Hepatocyte (in vitro differentiated cells): ENCODE results near the gene MPZL2. TPM values are rescaled to one million over a fixed set of nuclear protein-coding genes. Genes with fewer than 3 reads are reported as not detected.

Experiments used
- DNase-seq: peaks from one replicate; pipeline ENCODE4 v3.0.0-alpha.2; 2016; ENCODE audit warnings: low spot score
- H2AFZ ChIP-seq: fragments of 200-600 bp; sonication (generic); 2 replicates; pipeline ENCODE4 v1.6.0; 2016; ENCODE audit warnings: antibody characterized with exemption, mild to moderate bottlenecking
- H3K27ac ChIP-seq: fragments of 200-600 bp; sonication (generic); 2 replicates; pipeline ENCODE4 v1.5.1; 2016; ENCODE audit warnings: mild to moderate bottlenecking
- H3K27me3 ChIP-seq: fragments of 200-600 bp; sonication (generic); 2 replicates; pipeline ENCODE4 v1.6.1; 2016
- H3K36me3 ChIP-seq: fragments of 200-600 bp; sonication (generic); replicated peaks from 2 replicates; pipeline ENCODE4 v1.5.1; 2016; ENCODE audit warnings: low read depth; ENCODE audit not compliant: insufficient read depth
- H3K4me1 ChIP-seq: fragments of 200-600 bp; sonication (generic); 2 replicates; pipeline ENCODE4 v1.5.1; 2016; ENCODE audit warnings: mild to moderate bottlenecking, moderate library complexity; ENCODE audit not compliant: insufficient read depth
- H3K4me2 ChIP-seq: fragments of 200-600 bp; sonication (generic); 2 replicates; pipeline ENCODE4 v1.6.0; 2016
- H3K4me3 ChIP-seq: fragments of 200-600 bp; sonication (generic); 2 replicates; pipeline ENCODE4 v1.5.1; 2016; ENCODE audit warnings: mild to moderate bottlenecking
- H3K79me2 ChIP-seq: fragments of 200-600 bp; sonication (generic); 2 replicates; pipeline ENCODE4 v1.6.0; 2017; ENCODE audit warnings: mild to moderate bottlenecking
- H3K9me2 ChIP-seq: fragments of 200-600 bp; sonication (generic); replicated peaks from 2 replicates; pipeline ENCODE4 v1.6.0; 2017; ENCODE audit warnings: mild to moderate bottlenecking; ENCODE audit not compliant: insufficient read depth
- H3K9me3 ChIP-seq: fragments of 200-600 bp; sonication (generic); 2 replicates; pipeline ENCODE4 v1.5.1; 2016; ENCODE audit warnings: low read depth, mild to moderate bottlenecking
- H4K20me1 ChIP-seq: fragments of 200-600 bp; sonication (generic); 2 replicates; pipeline ENCODE4 v1.6.0; 2016; ENCODE audit warnings: mild to moderate bottlenecking; ENCODE audit not compliant: insufficient read depth, poor library complexity, severe bottlenecking
- CTCF ChIP-seq: fragments of 200-600 bp; sonication (generic); IDR thresholded peaks from 2 replicates; pipeline ENCODE4 v1.5.1; 2016; ENCODE audit warnings: antibody characterized with exemption, mild to moderate bottlenecking; ENCODE audit not compliant: poor library complexity
- EZH2 ChIP-seq: fragments of 200-600 bp; sonication (generic); IDR thresholded peaks from 2 replicates; pipeline ENCODE4 v1.6.1; 2016; ENCODE audit warnings: antibody characterized with exemption, mild to moderate bottlenecking, borderline replicate concordance
- EZH2phosphoT487 ChIP-seq: fragments of 200-600 bp; sonication (generic); IDR thresholded peaks from one replicate; pipeline ENCODE4 v1.6.1; 2018; ENCODE audit warnings: antibody characterized with exemption, mild to moderate bottlenecking, low read depth, moderate library complexity; ENCODE audit not compliant: unreplicated experiment, severe bottlenecking
- WGBS: methylation state at CpG from one replicate; pipeline ENCODE4 v1.1.6; 2016; ENCODE audit warnings: low lambda C conversion rate; ENCODE audit errors: missing lambda C conversion rate; 5-methylcytosine and 5-hydroxymethylcytosine counted together
- polyA plus RNA-seq: library from polyadenylated mRNA; unstranded; fragments of >200 nt; fragmentation: Nextera tagmentation; extraction: Ambion mirVana; gene quantifications from 2 replicates; pipeline ENCODE4 v1.2.1, GENCODE V29; 2016
- total RNA-seq: library from RNA; depleted of rRNA; stranded (reverse); fragments of >200 nt; gene quantifications from 2 replicates; pipeline ENCODE4 v1.2.3, GENCODE V29; 2014

Gene MPZL2
- total RNA-seq (47.2 and 52.3 TPM in 2 replicates), polyA plus RNA-seq (38.4 and 48.0 TPM in 2 replicates)

- peak; percentile 83 for DNase-seq
- H3K27me3 ChIP-seq, result no peaks in the 10 kb centered on the region
- no peaks in the 10 kb centered on the region for H3K36me3 ChIP-seq
- H3K4me1 ChIP-seq, result peaks cover 19% of the 10 kb centered on the region
- peak within 1 kb of the TSS; percentile 93 for H3K27ac ChIP-seq
- H3K9me2 ChIP-seq, result no peaks in the 10 kb centered on the region
- H3K4me3 ChIP-seq, result peak within 1 kb of the TSS; percentile 34
- H4K20me1 ChIP-seq, result no peaks in the 10 kb centered on the region
- H3K79me2 ChIP-seq, result peaks cover 26% of the 10 kb centered on the region
- 6% methylated on average over 19 of the region's 19 CpGs for WGBS
- TF ChIP-seq EZH2 (no peak), EZH2phosphoT487 (no peak), CTCF (peak; percentile 13)
- H2AFZ ChIP-seq, result peak within 1 kb of the TSS; percentile 43
- H3K4me2 ChIP-seq, result peak within 1 kb of the TSS; percentile 73
- H3K9me3 ChIP-seq, result no peaks in the 10 kb centered on the region
Measured at GRCh38 chr11:118263695-118264568, at the start of gene MPZL2. Gene MPZL2, minus strand, starts transcription at chr11:118264297. Its CDS starts 144 bp downstream, at chr11:118264153.

- 76% methylated on average over 4 of the region's 4 CpGs for WGBS
- Histone ChIP-seq H3K4me1 (peaks cover 23% of the 10 kb centered on the region), H3K4me3 (no peak overlapping the region)
Measured at GRCh38 chr11:118313242-118313641, 49.1 kb upstream of the MPZL2 start.

GRCh38 chr11:118312328-118312727 is 48.2 kb upstream of the MPZL2 start:
- Histone ChIP-seq H2AFZ (no peak overlapping the region), H3K4me2 (no peak overlapping the region), H3K9me2 (no peaks in the 10 kb centered on the region), H3K36me3 (no peaks in the 10 kb centered on the region), H3K27me3 (no peaks in the 10 kb centered on the region), H3K4me3 (no peak overlapping the region), H3K79me2 (no peaks in the 10 kb centered on the region), H4K20me1 (no peaks in the 10 kb centered on the region), H3K9me3 (no peaks in the 10 kb centered on the region), H3K27ac (no peak overlapping the region), H3K4me1 (peaks cover 23% of the 10 kb centered on the region)
- no peak for TF ChIP-seq EZH2phosphoT487
- no peak for DNase-seq
- WGBS, result 93% methylated on average over 2 of the region's 2 CpGs

More at GRCh38 chr11:118313242-118313641, 49.1 kb upstream of the MPZL2 start:
- no peak for TF ChIP-seq CTCF
- no peak for TF ChIP-seq EZH2phosphoT487
- TF ChIP-seq EZH2, result no peak
- Histone ChIP-seq H3K9me2 (no peaks in the 10 kb centered on the region), H3K27me3 (no peaks in the 10 kb centered on the region), H2AFZ (no peak overlapping the region), H4K20me1 (no peaks in the 10 kb centered on the region), H3K36me3 (no peaks in the 10 kb centered on the region), H3K27ac (no peak overlapping the region), H3K79me2 (no peaks in the 10 kb centered on the region), H3K9me3 (no peaks in the 10 kb centered on the region), H3K4me2 (no peak overlapping the region)
- DNase-seq, result no peak

GRCh38 chr11:118311518-118311917 is 47.4 kb upstream of the MPZL2 start:
- 74% methylated on average over 4 of the region's 4 CpGs for WGBS

More at GRCh38 chr11:118311518-118311917, 47.4 kb upstream of the MPZL2 start:
- Histone ChIP-seq H3K4me1 (peaks cover 18% of the 10 kb centered on the region), H3K9me2 (no peaks in the 10 kb centered on the region), H3K4me3 (no peak overlapping the region), H4K20me1 (no peaks in the 10 kb centered on the region), H3K9me3 (no peaks in the 10 kb centered on the region), H2AFZ (no peak overlapping the region), H3K79me2 (no peaks in the 10 kb centered on the region), H3K36me3 (no peaks in the 10 kb centered on the region), H3K27ac (no peak overlapping the region), H3K27me3 (no peaks in the 10 kb centered on the region), H3K4me2 (no peak overlapping the region)
- TF ChIP-seq EZH2phosphoT487 (no peak), EZH2 (no peak), CTCF (no peak)
- no peak for DNase-seq
